ENCODE measurements around the gene ZNF195. TPM values are rescaled to one million over a fixed set of nuclear protein-coding genes. Genes with fewer than 3 reads are reported as not detected.

ZNF195 gene
- total and polyA plus RNA-seq, 2 donors (not counting 1 experiment from before 2014, with no cell fraction given) = 21.3 to 47.3 TPM

DNA sequence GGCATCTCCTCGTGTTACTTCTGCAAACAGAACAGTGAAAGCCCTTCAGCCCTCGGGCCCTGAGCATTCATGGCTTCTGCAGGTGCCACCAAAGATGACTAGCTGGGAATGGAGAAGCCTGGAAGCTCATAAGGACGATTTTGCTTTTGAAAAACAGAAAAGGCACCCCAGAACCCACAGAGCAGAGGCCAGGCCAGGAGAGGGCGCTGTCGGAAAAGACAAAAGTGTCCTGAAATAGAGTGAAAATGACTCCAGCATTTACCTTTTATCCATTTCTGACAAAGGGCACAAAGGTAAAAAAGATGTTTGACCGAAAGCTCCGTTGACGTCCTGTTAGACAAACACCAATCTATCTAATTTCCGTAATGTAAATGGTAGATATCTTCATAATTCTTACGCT lies 37.6 kb downstream of the ZNF195 start:
- Histone ChIP-seq H2AFZ (ENCODE audit: insufficient read depth, low read depth, low read length, poor library complexity, severe bottlenecking) (no peak overlapping the region), H3K79me2 (ENCODE audit: control insufficient read depth, insufficient read depth, low read length) (no peaks in the 10 kb centered on the region), H3K36me3 (replicated peaks in 1 of 2; ENCODE audit: control extremely low read depth in 1 of 2, control insufficient read depth in 1 of 2, extremely low read depth in 1 of 2, insufficient read depth in 2 of 2, low read length in 1 of 2) (no peaks in the 10 kb centered on the region), H3K27ac (ENCODE audit: low read length in 2 of 2) (no peak overlapping the region), H3K4me3 (ENCODE audit: control extremely low read depth in 1 of 5, extremely low read depth in 1 of 5, insufficient read depth in 1 of 5, low read depth in 2 of 5, low read length in 4 of 5) (no peak overlapping the region), H3K27me3 (replicated peaks in 1 of 4; ENCODE audit: control extremely low read depth in 1 of 4, control insufficient read depth in 3 of 4, insufficient read depth in 4 of 4, low read length in 3 of 4) (peaks cover 0 to 26% (median 7%) of the 10 kb centered on the region in 4 experiments), H3K4me1 (ENCODE audit: control insufficient read depth in 2 of 2, insufficient read depth in 2 of 2, low read length in 2 of 2) (no peaks in the 10 kb centered on the region), H4K20me1 (ENCODE audit: control insufficient read depth, insufficient read depth, low read length, poor library complexity, severe bottlenecking) (no peaks in the 10 kb centered on the region), H3K9ac (ENCODE audit: low read length) (no peak overlapping the region), H3K9me3 (ENCODE audit: control extremely low read depth in 1 of 3, control insufficient read depth in 2 of 3, insufficient read depth in 1 of 3, low read length in 2 of 3) (peaks cover 0 to 8% (median 0%) of the 10 kb centered on the region in 3 donors), H3K4me2 (replicated peaks; ENCODE audit: low read depth, low read length, poor library complexity, severe bottlenecking) (no peak overlapping the region)
- Mint-ChIP-seq H3K27me3 (peaks cover 47% of the 10 kb centered on the region), H3K4me1 (no peaks in the 10 kb centered on the region), H3K27ac (no peak overlapping the region), H3K9me3 (ENCODE audit: insufficient read depth) (no peaks in the 10 kb centered on the region), H3K4me3 (no peak overlapping the region)
- 5% methylated on average over 5 of the region's 10 CpGs for WGBS (ENCODE audit: insufficient coverage)
- CTCF ChIA-PET = interaction anchor here (0.6 to 2.0 kb wide), 3 partner anchors 10 to 67 kb away, joined by 3 to 11 read pairs (median 3); partner anchors contain the start of gene ZNF195
- TF ChIP-seq, protein P1, sequence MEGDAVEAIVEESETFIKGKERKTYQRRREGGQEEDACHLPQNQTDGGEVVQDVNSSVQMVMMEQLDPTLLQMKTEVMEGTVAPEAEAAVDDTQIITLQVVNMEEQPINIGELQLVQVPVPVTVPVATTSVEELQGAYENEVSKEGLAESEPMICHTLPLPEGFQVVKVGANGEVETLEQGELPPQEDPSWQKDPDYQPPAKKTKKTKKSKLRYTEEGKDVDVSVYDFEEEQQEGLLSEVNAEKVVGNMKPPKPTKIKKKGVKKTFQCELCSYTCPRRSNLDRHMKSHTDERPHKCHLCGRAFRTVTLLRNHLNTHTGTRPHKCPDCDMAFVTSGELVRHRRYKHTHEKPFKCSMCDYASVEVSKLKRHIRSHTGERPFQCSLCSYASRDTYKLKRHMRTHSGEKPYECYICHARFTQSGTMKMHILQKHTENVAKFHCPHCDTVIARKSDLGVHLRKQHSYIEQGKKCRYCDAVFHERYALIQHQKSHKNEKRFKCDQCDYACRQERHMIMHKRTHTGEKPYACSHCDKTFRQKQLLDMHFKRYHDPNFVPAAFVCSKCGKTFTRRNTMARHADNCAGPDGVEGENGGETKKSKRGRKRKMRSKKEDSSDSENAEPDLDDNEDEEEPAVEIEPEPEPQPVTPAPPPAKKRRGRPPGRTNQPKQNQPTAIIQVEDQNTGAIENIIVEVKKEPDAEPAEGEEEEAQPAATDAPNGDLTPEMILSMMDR (IDR thresholded peaks at IDR 0.05) = peak; percentile 58
- TF ChIP-seq EZH2 (IDR thresholded peaks at IDR 0.05; ENCODE audit: borderline replicate concordance, insufficient read depth, low read depth, low read length, poor library complexity, severe bottlenecking) = no peak
- no peak for ATAC-seq (ENCODE audit: low read depth)
- POLR2A ChIA-PET = no interaction called here
- intact Hi-C loops (cut with micrococcal nuclease) = no loop called here
- peak; percentile 52 for DNase-seq

GRCh38 chr11:3340025-3340424 lies 38.9 kb downstream of the ZNF195 start:
- Histone ChIP-seq H3K4me2 (replicated peaks; ENCODE audit: low read depth, low read length, poor library complexity, severe bottlenecking) (no peak overlapping the region), H3K79me2 (ENCODE audit: control insufficient read depth, insufficient read depth, low read length) (no peaks in the 10 kb centered on the region), H3K4me3 (ENCODE audit: control extremely low read depth in 1 of 5, extremely low read depth in 1 of 5, insufficient read depth in 1 of 5, low read depth in 2 of 5, low read length in 4 of 5) (no peak overlapping the region), H3K27ac (ENCODE audit: low read length in 2 of 2) (no peak overlapping the region), H2AFZ (ENCODE audit: insufficient read depth, low read depth, low read length, poor library complexity, severe bottlenecking) (no peak overlapping the region), H3K9ac (ENCODE audit: low read length) (no peak overlapping the region), H3K4me1 (ENCODE audit: control insufficient read depth in 2 of 2, insufficient read depth in 2 of 2, low read length in 2 of 2) (no peaks in the 10 kb centered on the region), H3K9me3 (ENCODE audit: control extremely low read depth in 1 of 3, control insufficient read depth in 2 of 3, insufficient read depth in 1 of 3, low read length in 2 of 3) (peaks cover 0 to 3% (median 0%) of the 10 kb centered on the region in 3 donors), H4K20me1 (ENCODE audit: control insufficient read depth, insufficient read depth, low read length, poor library complexity, severe bottlenecking) (no peaks in the 10 kb centered on the region), H3K27me3 (replicated peaks in 1 of 4; ENCODE audit: control extremely low read depth in 1 of 4, control insufficient read depth in 3 of 4, insufficient read depth in 4 of 4, low read length in 3 of 4) (peaks cover 0 to 26% (median 7%) of the 10 kb centered on the region in 4 experiments), H3K36me3 (replicated peaks in 1 of 2; ENCODE audit: control extremely low read depth in 1 of 2, control insufficient read depth in 1 of 2, extremely low read depth in 1 of 2, insufficient read depth in 2 of 2, low read length in 1 of 2) (no peaks in the 10 kb centered on the region)
- ChIA-PET CTCF (interaction anchor here (1.4 kb wide), 1 partner anchor 69 kb away, joined by 3 read pairs; no protein-coding TSS in a partner anchor), POLR2A (no interaction called here)
- ATAC-seq (ENCODE audit: low read depth) = no peak
- intact Hi-C loops (cut with micrococcal nuclease) = no loop called here
- Mint-ChIP-seq H3K4me1 (no peaks in the 10 kb centered on the region), H3K27me3 (peaks cover 47% of the 10 kb centered on the region), H3K4me3 (no peak overlapping the region), H3K27ac (no peak overlapping the region), H3K9me3 (ENCODE audit: insufficient read depth) (no peaks in the 10 kb centered on the region)
- TF ChIP-seq EZH2 (IDR thresholded peaks at IDR 0.05; ENCODE audit: borderline replicate concordance, insufficient read depth, low read depth, low read length, poor library complexity, severe bottlenecking) = no peak
- TF ChIP-seq, protein P1 (IDR thresholded peaks at IDR 0.05) = no peak
- 80% methylated on average over 2 of the region's 4 CpGs for WGBS (ENCODE audit: insufficient coverage)
- no peak for DNase-seq

Data from B cell (primary cell).